ENCODE data around the gene LSM14A. TPM values are rescaled to one million over a fixed set of nuclear protein-coding genes. Genes with fewer than 3 reads are reported as not detected.

Gene LSM14A
- total and polyA plus RNA-seq, 2 of the 8 experiments (the other 6 are each of a cell fraction or from before 2014, with no cell fraction given), result 117 to 195 TPM

DNA sequence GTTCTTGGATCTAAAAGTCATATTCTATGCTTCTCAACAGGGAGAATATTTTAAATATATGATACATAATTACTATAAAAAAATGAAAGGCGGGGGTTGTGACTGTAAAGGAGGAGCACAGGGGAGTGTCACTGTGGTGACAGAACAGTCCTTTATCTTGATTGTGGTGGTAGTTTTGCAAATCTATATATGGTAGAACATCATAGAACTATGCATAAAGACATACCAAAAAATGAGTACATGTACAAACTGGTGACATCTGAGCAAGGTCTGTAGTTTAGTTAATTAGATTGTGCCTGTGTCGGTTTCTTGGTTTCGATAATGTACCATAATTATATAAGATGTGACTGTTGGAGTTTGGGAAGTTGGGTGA lies 43.3 kb downstream of the LSM14A start:
- Histone ChIP-seq H3K79me1 (ENCODE audit: low read depth, low read length) (no peaks in the 10 kb centered on the region; the same call in 1 of the 2 replicates), H3K36me3 (ENCODE audit: control insufficient read depth in 2 of 4, insufficient read depth in 4 of 4, low read length in 3 of 4) (peaks cover 3 to 48% (median 22%) of the 10 kb centered on the region in 4 experiments; a peak in 6 of 8 replicates), H3K23me2 (ENCODE audit: low read depth, low read length) (no peaks in the 10 kb centered on the region), H4K91ac (replicated peaks; ENCODE audit: insufficient read length, low read length) (no peak overlapping the region), H3K56ac (replicated peaks; ENCODE audit: insufficient read length, low read depth, low read length) (no peak overlapping the region), H2BK20ac (ENCODE audit: low read length) (no peak overlapping the region), H3K27me3 (replicated peaks in 1 of 4; ENCODE audit: control insufficient read depth in 3 of 4, extremely low read depth in 1 of 4, insufficient read depth in 3 of 4, low read length in 3 of 4) (no peaks in the 10 kb centered on the region), H3K9ac (replicated peaks in 1 of 4; ENCODE audit: extremely low read depth in 1 of 4, low read depth in 3 of 4, low read length in 3 of 4) (no peak overlapping the region), H3K9me3 (ENCODE audit: insufficient read depth in 2 of 2, low read depth in 1 of 2, low read length in 1 of 2) (no peaks in the 10 kb centered on the region), H2BK120ac (replicated peaks; ENCODE audit: low read depth, low read length) (no peak overlapping the region), H2AK5ac (ENCODE audit: low read depth, low read length) (no peak overlapping the region), H3K4me3 (ENCODE audit: extremely low read depth in 1 of 4, insufficient read depth in 2 of 4, low read depth in 3 of 4, low read length in 4 of 4) (no peak overlapping the region), H4K20me1 (replicated peaks in 1 of 2; ENCODE audit: control insufficient read depth in 1 of 2, insufficient read depth in 2 of 2, low read length in 2 of 2) (no peaks in the 10 kb centered on the region), H3K4ac (replicated peaks; ENCODE audit: insufficient read length, low read depth, low read length) (no peak overlapping the region), H4K8ac (ENCODE audit: extremely low read depth, insufficient read depth, low read length) (no peak overlapping the region), H3K14ac (ENCODE audit: insufficient read length) (no peak overlapping the region), H2BK5ac (ENCODE audit: low read depth, low read length) (no peak overlapping the region), H3K4me2 (ENCODE audit: insufficient read depth in 1 of 2, low read depth in 2 of 2, low read length in 2 of 2) (no peak overlapping the region), H3K23ac (ENCODE audit: insufficient read length) (no peak overlapping the region), H3K79me2 (ENCODE audit: control insufficient read depth in 1 of 2, insufficient read depth in 2 of 2, low read length in 2 of 2) (peaks cover 0 to 3% of the 10 kb centered on the region in 2 experiments; a peak in 1 of 4 replicates), H2BK12ac (ENCODE audit: low read depth, low read length) (no peak overlapping the region), H4K5ac (ENCODE audit: insufficient read length, low read depth, low read length) (no peak overlapping the region), H2AFZ (ENCODE audit: low read length) (no peak overlapping the region), H2BK15ac (ENCODE audit: low read length) (no peak overlapping the region), H3K18ac (ENCODE audit: extremely low read depth, low read length) (no peak overlapping the region), H3K27ac (ENCODE audit: low read depth, low read length) (no peak overlapping the region), H3K4me1 (replicated peaks in 1 of 4; ENCODE audit: control insufficient read depth in 3 of 4, insufficient read depth in 4 of 4, low read length in 3 of 4) (no peaks in the 10 kb centered on the region)
- CTCF ChIA-PET (ENCODE audit: partially characterized antibody), result interaction anchor here (0.7 to 1.0 kb wide), 3 partner anchors 10 to 437 kb away, joined by 3 to 4 read pairs (median 4); no protein-coding TSS in a partner anchor
- DNase-seq (ENCODE audit: low read depth in 1 of 2, low spot score in 2 of 2) (no peak), FAIRE-seq (no peak)
- POLR2A ChIA-PET (ENCODE audit: partially characterized antibody), result no interaction called here
- 94% methylated on average over 3 of the region's 3 CpGs; no CpG with 5 or more reads in 1 of the 2 experiments for WGBS, 2 experiments (ENCODE audit: extremely low coverage in 1 of 2, insufficient coverage in 1 of 2, insufficient read length in 1 of 2, insufficient replicate concordance in 2 of 2, low coverage in 1 of 2, low lambda C conversion rate in 2 of 2, missing lambda C conversion rate in 1 of 2)
- TF ChIP-seq TAF1 (IDR thresholded peaks at IDR 0.05; ENCODE audit: low read depth, low read length) (no peak), CBX5 (IDR thresholded peaks at IDR 0.05; ENCODE audit: low read depth, low read length) (no peak), SIX5 (IDR thresholded peaks at IDR 0.05; ENCODE audit: low read depth, low read length) (no peak), SP2 (IDR thresholded peaks at IDR 0.05; ENCODE audit: low read length) (no peak), RNF2 (IDR thresholded peaks at IDR 0.05; ENCODE audit: borderline replicate concordance, low read depth, low read length, missing control alignments, poor library complexity, severe bottlenecking) (no peak), CHD1 (IDR thresholded peaks at IDR 0.05; ENCODE audit: low read depth, low read length) (no peak), SUZ12 (IDR thresholded peaks at IDR 0.05; ENCODE audit: low read length) (no peak), POU5F1 (IDR thresholded peaks at IDR 0.05; ENCODE audit: low read depth, low read length) (no peak), SP4 (IDR thresholded peaks at IDR 0.05; ENCODE audit: low read length) (no peak), EZH2 (IDR thresholded peaks at IDR 0.05; ENCODE audit: low read depth, low read length, severe bottlenecking) (no peak), JUND (IDR thresholded peaks at IDR 0.05; ENCODE audit: low read length) (no peak), KDM5A (IDR thresholded peaks at IDR 0.05; ENCODE audit: low read length) (no peak), BACH1 (IDR thresholded peaks at IDR 0.05; ENCODE audit: low read length) (no peak), EP300 (IDR thresholded peaks at IDR 0.05; ENCODE audit: borderline replicate concordance in 1 of 2, low read depth in 2 of 2, low read length in 2 of 2) (no peak), SIN3A (conservative IDR thresholded peaks at IDR 0.05 in 1 of 2, IDR thresholded peaks at IDR 0.05 in 1 of 2; ENCODE audit: low read depth in 1 of 2, low read length in 2 of 2) (no peak)
